ENCODE results near the gene SNW1.
A peak's percentile ranks its signal among the peaks of the same experiment; 100 is the strongest.
"Not testable (repeated sequence)": the region's sequence is repeated elsewhere in the genome, so short reads cannot be mapped to it uniquely, and the experiment has no call there.

Gene SNW1

GRCh38 chr14:77760381-77761204 is at the start of gene SNW1:
Gene SNW1, minus strand, starts transcription at chr14:77761156. Its CDS starts 29 bp downstream, at chr14:77761127.
- peak; percentile 93 to 95 for DNase-seq

- no peak for DNase-seq
Observed at GRCh38 chr14:77809011-77809410, 48.1 kb upstream of the SNW1 start.

- DNase-seq, result no peak
Observed at GRCh38 chr14:77808250-77808649, 47.3 kb upstream of the SNW1 start.

- DNase-seq, result no peak
Observed at GRCh38 chr14:77805706-77806105, 44.8 kb upstream of the SNW1 start.

GRCh38 chr14:77804592-77804991 is 43.6 kb upstream of the SNW1 start:
- DNase-seq, result no peak

- no peak for DNase-seq
Observed at GRCh38 chr14:77800814-77801213, 39.9 kb upstream of the SNW1 start.

GRCh38 chr14:77799863-77800730 is 39.1 kb upstream of the SNW1 start, which contains the start of gene ADCK1:
Gene ADCK1, plus strand, starts transcription at chr14:77800109. Its CDS starts 18,870 bp downstream, at chr14:77818979.
- peak; percentile 78 to 87 for DNase-seq

- DNase-seq, result not testable (repeated sequence)
Observed at GRCh38 chr14:77799456-77799855, 38.5 kb upstream of the SNW1 start.

GRCh38 chr14:77794357-77794756 is 33.4 kb upstream of the SNW1 start:
- no peak for DNase-seq

- DNase-seq, result not testable (repeated sequence)
Observed at GRCh38 chr14:77793255-77793654, 32.3 kb upstream of the SNW1 start.

GRCh38 chr14:77791225-77791600 is 30.3 kb upstream of the SNW1 start:
- DNase-seq, result no peak

- no peak for DNase-seq
Observed at GRCh38 chr14:77790566-77791224, 29.7 kb upstream of the SNW1 start.

- DNase-seq, result no peak
Observed at GRCh38 chr14:77786148-77786547, 25.2 kb upstream of the SNW1 start.

- no peak for DNase-seq
Observed at GRCh38 chr14:77782202-77782601, 21.2 kb upstream of the SNW1 start.

GRCh38 chr14:77773966-77774365 is 13.0 kb upstream of the SNW1 start:
- DNase-seq, result not testable (repeated sequence)

- DNase-seq, result not testable (repeated sequence)
Observed at GRCh38 chr14:77768442-77769069, 7.6 kb upstream of the SNW1 start.

GRCh38 chr14:77763978-77764377 is 3.0 kb upstream of the SNW1 start:
- no peak for DNase-seq

GRCh38 chr14:77763316-77763715 is 2.4 kb upstream of the SNW1 start:
- no peak for DNase-seq

- peak; percentile 1 to 30 for DNase-seq
Observed at GRCh38 chr14:77761205-77761931, 412 bp upstream of the SNW1 start.

- no peak for DNase-seq
Observed at GRCh38 chr14:77752799-77753516, 8.0 kb downstream of the SNW1 start.

GRCh38 chr14:77752266-77752665 is 8.7 kb downstream of the SNW1 start:
- no peak for DNase-seq

Measured in SHP77 (cell line).